Endothelial cell of umbilical vein (primary cell): Measurements from ENCODE around the gene USP25. TPM values are rescaled to one million over a fixed set of nuclear protein-coding genes. Genes with fewer than 3 reads are reported as not detected.

Experiments used
- BruUV-seq: library from RNA; stranded (reverse); fragments of 400-500 nt; replicated peaks from 2 replicates; lab custom pipeline; 2021; lab: Mats Ljungman, UMichigan
- CTCF ChIA-PET: fragments of 300-600, 350-600 bp; sonication (Branson Sonifier 250); formaldehyde crosslinking; loops from one replicate; lab custom pipeline; 2021; ENCODE audit warnings: antibody characterized with exemption, inconsistent platforms; lab: Charles Lee
- POLR2A ChIA-PET: fragments of 300-600, 350-600 bp; sonication (Branson Sonifier 250); formaldehyde crosslinking; loops from one replicate; lab custom pipeline; 2021; ENCODE audit warnings: antibody characterized with exemption, inconsistent platforms; lab: Charles Lee
- DNase-seq: peaks from one replicate; pipeline ENCODE4 v3.0.0-alpha.2; 2011; ENCODE audit warnings: low read depth, low spot score
- FAIRE-seq: peaks from 2 replicates; lab custom pipeline; 2011; peaks lifted over from hg19 to GRCh38; lab: Jason Lieb, UNC
- H2AFZ ChIP-seq: 2 replicates; pipeline ENCODE4 v1.6.0; 2012; ENCODE audit warnings: low read depth, low read length, control low read depth, inconsistent platforms
- H3K27ac ChIP-seq: 2 replicates; pipeline ENCODE4 v1.5.1; 2011; ENCODE audit warnings: low read depth, mild to moderate bottlenecking, control low read depth, low read length, moderate library complexity; ENCODE audit not compliant: insufficient read depth
- H3K27me3 ChIP-seq, 2 experiments: 2 replicates each; pipeline versions ENCODE4 v1.6.0 to v1.6.1; 2011; ENCODE audit warnings: low read length in 2 of 2, mixed read lengths in 1 of 2; ENCODE audit not compliant: control insufficient read depth in 2 of 2, insufficient read depth in 2 of 2
- H3K36me3 ChIP-seq, 2 experiments: 2 replicates in 1 of 2; 3 replicates in 1 of 2; pipeline ENCODE4 v1.5.1; 2011; ENCODE audit warnings: low read length in 2 of 2, mild to moderate bottlenecking in 1 of 2, moderate library complexity in 1 of 2; ENCODE audit not compliant: control insufficient read depth in 2 of 2, insufficient read depth in 2 of 2; ENCODE audit errors: extremely low read depth in 1 of 2
- H3K4me1 ChIP-seq: 3 replicates; pipeline ENCODE4 v1.5.1; 2011; ENCODE audit warnings: mild to moderate bottlenecking, low read length; ENCODE audit not compliant: control insufficient read depth, insufficient read depth; ENCODE audit errors: extremely low read depth
- H3K4me2 ChIP-seq: 2 replicates; pipeline ENCODE4 v1.6.1; 2011; ENCODE audit warnings: low read length, control low read depth, mixed read lengths; ENCODE audit not compliant: insufficient read depth
- H3K4me3 ChIP-seq, 3 experiments: fragments of 200-600 bp in 1 of 3; sonication (generic), shearing (Covaris generic) in 1 of 3; replicated peaks in 1 of 3; 2 replicates each; pipeline ENCODE4 v1.5.1; 2011 to 2016; ENCODE audit warnings: control low read depth in 3 of 3, low read length in 3 of 3, mild to moderate bottlenecking in 2 of 3, inconsistent platforms in 1 of 3, low read depth in 1 of 3, moderate library complexity in 1 of 3; ENCODE audit not compliant: insufficient read depth in 1 of 3
- H3K79me2 ChIP-seq: 2 replicates; pipeline ENCODE4 v1.6.0; 2012; ENCODE audit warnings: low read length, inconsistent platforms; ENCODE audit not compliant: control insufficient read depth, insufficient read depth
- H3K9ac ChIP-seq: replicated peaks from 2 replicates; pipeline ENCODE3; 2011; ENCODE audit warnings: low read length, control low read depth; ENCODE audit not compliant: insufficient read depth; ENCODE audit errors: extremely low read depth
- H3K9me1 ChIP-seq: replicated peaks from 3 replicates; pipeline ENCODE4 v1.6.0; 2011; ENCODE audit warnings: mild to moderate bottlenecking, low read length; ENCODE audit not compliant: control insufficient read depth, insufficient read depth; ENCODE audit errors: extremely low read depth
- H3K9me3 ChIP-seq: replicated peaks from 2 replicates; pipeline ENCODE4 v1.5.1; 2012; ENCODE audit warnings: low read length, inconsistent platforms; ENCODE audit not compliant: control insufficient read depth, insufficient read depth
- H4K20me1 ChIP-seq: replicated peaks from 2 replicates; pipeline ENCODE3; 2011; ENCODE audit warnings: mild to moderate bottlenecking, low read length; ENCODE audit not compliant: control insufficient read depth, insufficient read depth; ENCODE audit errors: extremely low read depth
- EZH2 ChIP-seq: IDR thresholded peaks from 2 replicates; pipeline ENCODE4 v1.6.1; 2012; ENCODE audit warnings: borderline replicate concordance, low read depth, mild to moderate bottlenecking, moderate library complexity, low read length, inconsistent platforms; ENCODE audit not compliant: severe bottlenecking
- FOS ChIP-seq: IDR thresholded peaks from 2 replicates; pipeline ENCODE4 v1.6.1; 2011; ENCODE audit warnings: mild to moderate bottlenecking, low read length, moderate library complexity, borderline replicate concordance; ENCODE audit not compliant: insufficient read depth
- GATA2 ChIP-seq: IDR thresholded peaks from 2 replicates; pipeline ENCODE4 v1.7.0; 2011; ENCODE audit warnings: low read depth, mild to moderate bottlenecking, moderate library complexity, mixed read lengths, low read length; ENCODE audit not compliant: insufficient read length, insufficient read depth
- JUN ChIP-seq: IDR thresholded peaks from 2 replicates; pipeline ENCODE4 v1.6.1; 2011; ENCODE audit warnings: borderline replicate concordance, low read depth; ENCODE audit not compliant: insufficient read length, insufficient read depth
- MAX ChIP-seq: IDR thresholded peaks from 2 replicates; pipeline ENCODE4 v1.6.1; 2011; ENCODE audit not compliant: insufficient read depth, insufficient read length
- MYC ChIP-seq: IDR thresholded peaks from one replicate; pipeline ENCODE4 v1.6.1; 2011; ENCODE audit warnings: mild to moderate bottlenecking, low read depth, low read length
- POLR2A ChIP-seq: IDR thresholded peaks from 2 replicates; pipeline ENCODE4 v1.6.1; 2012; ENCODE audit warnings: low read depth, mild to moderate bottlenecking, control low read depth, low read length
- POLR2AphosphoS5 ChIP-seq: IDR thresholded peaks from 2 replicates; pipeline ENCODE4 v1.6.1; 2012; ENCODE audit warnings: low read depth, mild to moderate bottlenecking, control low read depth, low read length, moderate library complexity; ENCODE audit not compliant: insufficient read depth
- dilution Hi-C: fragments of 300-500 bp; cut with MboI; formaldehyde crosslinking; loops from one replicate; pipeline ENCODE4 v1.15.0; 2019; ENCODE audit warnings: low sequenced_read_pairs; ENCODE audit not compliant: extremely low pct_ligation_motif_present
- intact Hi-C: fragments of 100-400 bp; cut with micrococcal nuclease; formaldehyde crosslinking; loops from one replicate; pipeline ENCODE4 v1.10.0; 2022
- polyA plus RNA-seq, 4 experiments: library from polyadenylated mRNA; depleted of rRNA in 3 of 4; stranded (reverse) in 3 of 4; unstranded in 1 of 4; fragments of >200 nt; gene quantifications; 2 replicates each; pipeline versions ENCODE4 v1.2.1 to v1.2.3, GENCODE V29; 2011 to 2012; ENCODE audit warnings: missing spikeins in 1 of 4
- total RNA-seq: library from RNA; stranded (reverse); gene quantifications from 2 replicates; pipeline ENCODE4 v1.2.3, GENCODE V29; 2021
- TF ChIP-seq, protein P1 (sequence below), 2 donors: IDR thresholded peaks; 1 replicate in 1 of 2; 2 replicates in 1 of 2; pipeline ENCODE4 v1.5.1; 2011; ENCODE audit warnings: low read length in 2 of 2, mild to moderate bottlenecking in 2 of 2, moderate library complexity in 2 of 2, control low read depth in 1 of 2, inconsistent platforms in 1 of 2, low read depth in 1 of 2; ENCODE audit not compliant: insufficient read depth in 1 of 2; ENCODE audit errors: extremely low read depth in 1 of 2

The USP25 gene
- total and polyA plus RNA-seq, 2 donors (not counting 3 experiments of a cell fraction or from before 2014, with no cell fraction given): 14.4 to 67.5 TPM

DNA sequence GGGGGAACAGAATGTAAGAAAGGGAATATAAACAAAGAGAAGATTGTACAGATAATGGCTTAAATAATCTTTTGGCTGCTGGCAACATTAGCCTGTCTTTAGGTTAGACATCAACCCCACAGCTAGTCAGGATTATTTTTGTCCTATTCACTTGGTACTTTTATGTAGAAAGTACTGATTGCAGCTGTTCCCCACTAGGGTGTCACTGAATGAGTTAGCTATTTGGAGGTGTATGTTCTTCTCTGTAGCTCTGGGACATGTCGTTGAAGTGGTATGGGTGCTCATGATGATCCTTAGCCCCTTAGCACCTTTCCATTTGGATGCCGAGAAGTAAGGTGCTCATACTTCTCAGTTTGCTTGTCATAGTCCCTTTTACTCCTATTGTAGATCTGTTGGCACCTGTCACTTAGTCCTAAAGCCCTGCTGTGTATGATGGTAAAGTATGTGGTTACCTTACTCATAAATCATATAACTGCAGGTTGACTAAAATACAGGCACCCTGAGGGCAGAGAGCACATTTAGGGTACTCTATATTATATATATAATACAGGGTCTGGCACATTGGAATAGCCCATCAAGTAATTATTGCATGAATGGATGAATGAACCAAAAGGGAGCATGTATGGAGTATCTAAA is 64.6 kb downstream of the USP25 start:
- CTCF ChIA-PET: interaction anchor here (1.0 to 2.3 kb wide), 2 partner anchors 39 to 46 kb away, joined by 4 to 9 read pairs; no protein-coding TSS in a partner anchor
- BruUV-seq: no TSS peak
- TF ChIP-seq FOS (no peak), EZH2 (no peak), POLR2AphosphoS5 (no peak), MYC (no peak), JUN (no peak), POLR2A (no peak), GATA2 (no peak), MAX (no peak)
- TF ChIP-seq, protein P1, sequence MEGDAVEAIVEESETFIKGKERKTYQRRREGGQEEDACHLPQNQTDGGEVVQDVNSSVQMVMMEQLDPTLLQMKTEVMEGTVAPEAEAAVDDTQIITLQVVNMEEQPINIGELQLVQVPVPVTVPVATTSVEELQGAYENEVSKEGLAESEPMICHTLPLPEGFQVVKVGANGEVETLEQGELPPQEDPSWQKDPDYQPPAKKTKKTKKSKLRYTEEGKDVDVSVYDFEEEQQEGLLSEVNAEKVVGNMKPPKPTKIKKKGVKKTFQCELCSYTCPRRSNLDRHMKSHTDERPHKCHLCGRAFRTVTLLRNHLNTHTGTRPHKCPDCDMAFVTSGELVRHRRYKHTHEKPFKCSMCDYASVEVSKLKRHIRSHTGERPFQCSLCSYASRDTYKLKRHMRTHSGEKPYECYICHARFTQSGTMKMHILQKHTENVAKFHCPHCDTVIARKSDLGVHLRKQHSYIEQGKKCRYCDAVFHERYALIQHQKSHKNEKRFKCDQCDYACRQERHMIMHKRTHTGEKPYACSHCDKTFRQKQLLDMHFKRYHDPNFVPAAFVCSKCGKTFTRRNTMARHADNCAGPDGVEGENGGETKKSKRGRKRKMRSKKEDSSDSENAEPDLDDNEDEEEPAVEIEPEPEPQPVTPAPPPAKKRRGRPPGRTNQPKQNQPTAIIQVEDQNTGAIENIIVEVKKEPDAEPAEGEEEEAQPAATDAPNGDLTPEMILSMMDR (IDR thresholded peaks at IDR 0.05; ENCODE audit: extremely low read depth in 1 of 2, insufficient read depth in 1 of 2, low read depth in 1 of 2, low read length in 2 of 2): no peak

More for the DNA sequence above, 64.6 kb downstream of the USP25 start:
- Histone ChIP-seq H3K4me1 (peaks cover 12% of the 10 kb centered on the region), H3K27me3 (no peaks in the 10 kb centered on the region), H3K9me1 (no peaks in the 10 kb centered on the region), H3K27ac (no peak overlapping the region), H3K4me3 (no peak overlapping the region), H3K9me3 (no peaks in the 10 kb centered on the region), H3K4me2 (no peak overlapping the region), H2AFZ (no peak overlapping the region), H3K36me3 (peaks cover 0 to 6% of the 10 kb centered on the region in 2 experiments), H4K20me1 (peaks cover 7% of the 10 kb centered on the region), H3K9ac (no peak overlapping the region), H3K79me2 (peaks cover 77% of the 10 kb centered on the region)
- POLR2A ChIA-PET: no interaction called here
- dilution Hi-C loops: no loop called here
- DNase-seq: no peak
- intact Hi-C loops: no loop called here
- FAIRE-seq: no peak
